ENCODE measurements around the gene SSPN.

SSPN gene

DNA sequence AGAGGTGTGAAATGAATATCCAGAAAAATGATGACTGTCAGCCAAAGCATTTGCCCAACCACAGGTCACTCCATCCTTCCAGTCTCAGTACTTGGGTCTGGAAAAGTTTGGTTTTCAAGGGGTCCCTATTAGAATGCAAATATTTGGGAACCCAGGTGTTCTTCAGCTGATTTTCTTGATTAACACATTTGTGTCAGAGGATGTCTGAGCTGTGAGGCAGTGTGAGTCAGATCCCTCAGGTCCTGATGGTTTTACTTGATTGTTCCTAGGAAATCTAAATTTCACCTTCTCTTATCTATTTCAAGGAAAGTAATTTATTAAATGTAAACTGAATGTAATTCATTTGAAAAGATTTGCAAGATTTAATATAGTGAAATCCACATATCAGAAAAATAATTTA lies 71.5 kb downstream of the SSPN start:
- DNase-seq (ENCODE audit: low read depth in 2 of 2), result no peak

DNA sequence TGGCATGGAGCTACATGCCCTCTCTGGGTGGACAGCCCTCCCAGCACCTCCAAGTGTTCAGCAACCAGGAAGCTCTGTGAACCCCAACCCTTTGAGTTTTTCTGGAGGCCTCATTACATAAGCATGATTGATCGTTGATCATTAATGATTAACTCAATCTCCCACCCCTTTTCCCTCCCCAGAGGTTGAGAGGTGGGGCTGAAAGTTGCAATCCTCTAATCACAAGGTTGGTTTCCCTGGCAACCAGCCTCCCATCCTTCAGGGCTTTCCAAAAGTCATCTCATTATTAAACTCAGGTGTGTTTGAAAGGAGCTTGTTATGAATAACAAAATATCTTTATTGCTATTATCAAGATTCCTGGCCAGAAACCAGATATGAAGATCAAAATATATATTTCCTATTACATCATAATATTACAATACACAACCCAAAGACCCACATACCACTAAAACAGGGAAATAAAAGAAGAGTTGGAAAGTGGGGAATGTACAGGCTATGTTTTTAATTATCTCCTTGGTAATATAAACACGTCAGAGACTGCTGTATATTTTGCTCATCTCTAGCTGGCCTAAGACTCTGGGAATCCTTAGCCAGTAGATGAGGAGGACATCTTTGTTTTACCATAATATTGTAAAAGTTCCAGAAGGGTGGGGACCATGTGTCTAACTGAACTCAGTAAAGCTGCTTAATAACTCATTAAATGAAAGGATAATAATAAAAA lies 73.6 kb downstream of the SSPN start:
- DNase-seq (ENCODE audit: low read depth in 2 of 2), result no peak

GRCh38 chr12:26269562-26270284 lies 74.3 kb downstream of the SSPN start:
- no peak for DNase-seq (ENCODE audit: low read depth in 2 of 2)

DNA sequence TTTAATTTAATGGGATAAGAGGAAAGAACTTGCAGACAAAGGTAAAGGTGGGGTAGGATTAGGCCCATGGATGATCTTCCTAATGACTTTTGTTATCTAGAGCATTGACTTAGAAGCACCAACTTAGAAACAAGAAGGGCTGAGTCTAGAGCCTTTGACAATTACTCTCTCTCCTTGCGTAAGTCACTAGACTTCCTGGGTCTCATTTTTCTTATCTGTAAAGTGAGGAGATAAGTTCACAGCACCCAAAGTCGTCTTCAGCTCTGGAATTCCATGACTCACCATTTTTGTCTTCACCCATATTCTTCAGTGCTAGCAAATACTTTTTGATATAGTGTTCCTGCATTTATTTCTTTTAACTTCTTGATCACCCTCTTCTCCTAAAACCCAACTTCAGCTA lies 75.7 kb downstream of the SSPN start:
- DNase-seq (ENCODE audit: low read depth in 2 of 2), result no peak

- DNase-seq (ENCODE audit: low read depth in 2 of 2), result no peak
These were observed 76.6 kb downstream of the SSPN start for GRCh38 chr12:26271889-26272492.

- no peak for DNase-seq (ENCODE audit: low read depth in 2 of 2)
These were observed 77.5 kb downstream of the SSPN start for GRCh38 chr12:26272851-26273250.

- DNase-seq (ENCODE audit: low read depth in 2 of 2), result no peak
These were observed 78.4 kb downstream of the SSPN start for GRCh38 chr12:26273811-26274210.

GRCh38 chr12:26274441-26275312 lies 79.3 kb downstream of the SSPN start:
- peak; percentile 7 to 29 for DNase-seq (ENCODE audit: low read depth in 2 of 2)

DNA sequence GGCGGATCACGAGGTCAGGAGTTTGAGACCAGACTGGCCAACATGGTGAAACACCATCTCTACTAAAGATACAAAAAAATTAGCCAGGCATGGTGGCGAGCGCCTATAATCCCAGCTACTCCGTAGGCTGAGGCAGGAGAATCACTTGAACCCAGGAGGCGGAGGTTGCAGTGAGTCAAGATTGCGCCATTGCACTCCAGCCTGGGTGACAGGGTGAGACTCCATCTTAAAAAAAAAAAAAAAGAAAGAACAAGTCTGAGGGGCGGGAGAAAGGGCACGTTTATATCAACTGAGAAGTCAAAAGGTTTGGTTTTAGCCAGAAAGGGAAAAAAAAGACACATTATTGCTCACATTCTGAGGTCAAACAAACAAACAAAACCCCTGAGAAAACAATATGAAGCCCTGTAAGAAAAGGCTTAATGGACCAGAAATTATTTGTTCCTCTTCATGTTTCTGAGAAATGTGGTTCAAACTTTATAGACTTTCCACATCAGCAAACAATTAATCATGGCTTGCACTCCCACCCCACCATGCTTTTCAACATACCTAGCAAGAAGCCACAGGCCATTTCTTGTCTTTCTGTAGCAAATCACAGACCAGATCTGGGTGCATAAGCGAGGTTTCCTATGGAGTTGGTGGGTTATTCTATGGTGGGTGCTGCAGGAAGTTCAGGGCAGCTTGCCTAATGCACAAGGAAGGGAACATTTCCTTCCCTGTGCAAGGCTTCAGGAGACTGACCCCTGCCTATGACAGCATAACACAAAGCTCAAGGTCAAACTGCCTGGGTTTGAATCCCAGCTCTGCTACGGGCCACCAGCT lies 80.1 kb downstream of the SSPN start:
- no peak for DNase-seq (ENCODE audit: low read depth in 2 of 2)

- no peak for DNase-seq (ENCODE audit: low read depth in 2 of 2)
These were observed 81.3 kb downstream of the SSPN start for GRCh38 chr12:26276709-26277108.

- no peak for DNase-seq (ENCODE audit: low read depth in 2 of 2)
These were observed 82.3 kb downstream of the SSPN start for GRCh38 chr12:26277506-26278246.

DNA sequence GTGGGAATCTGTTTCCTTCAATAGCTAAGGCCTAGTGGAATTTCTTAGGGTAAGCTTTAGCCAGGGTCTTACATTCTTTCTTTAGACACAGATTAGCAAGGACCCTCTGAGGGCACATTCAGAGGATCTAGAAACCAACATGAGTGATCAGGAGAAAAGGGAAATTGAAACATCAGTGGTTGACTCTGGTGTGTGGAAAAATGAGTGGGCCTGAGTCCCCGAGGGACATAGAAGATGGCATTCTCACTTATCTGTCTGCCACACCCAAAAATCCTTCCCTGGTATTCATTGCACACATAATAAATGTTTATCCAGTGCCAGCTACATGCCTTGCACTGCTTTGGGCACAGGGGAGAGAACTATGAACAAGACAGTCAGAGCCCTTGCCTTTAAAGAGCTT lies 82.9 kb downstream of the SSPN start:
- no peak for DNase-seq (ENCODE audit: low read depth in 2 of 2)

DNA sequence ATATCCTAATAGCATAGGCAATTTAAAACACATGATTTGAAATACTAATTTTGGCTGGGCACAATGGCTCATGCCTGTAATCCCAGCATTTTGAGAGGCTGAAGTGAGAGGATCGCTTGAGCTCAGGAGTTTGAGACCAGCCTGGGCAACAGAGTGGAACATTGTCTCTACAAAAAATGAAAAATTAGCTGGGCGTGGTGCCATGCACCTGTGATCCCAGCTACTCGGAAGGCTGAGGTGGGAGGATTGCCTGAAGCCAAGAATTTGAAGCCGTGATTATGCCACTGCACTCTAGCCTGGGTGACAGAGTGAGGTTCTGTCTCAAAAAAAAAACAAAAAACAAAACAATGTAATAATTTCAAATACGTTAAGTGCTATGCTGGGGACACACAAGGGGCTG lies 83.3 kb downstream of the SSPN start:
- no peak for DNase-seq (ENCODE audit: low read depth in 2 of 2)

DNA sequence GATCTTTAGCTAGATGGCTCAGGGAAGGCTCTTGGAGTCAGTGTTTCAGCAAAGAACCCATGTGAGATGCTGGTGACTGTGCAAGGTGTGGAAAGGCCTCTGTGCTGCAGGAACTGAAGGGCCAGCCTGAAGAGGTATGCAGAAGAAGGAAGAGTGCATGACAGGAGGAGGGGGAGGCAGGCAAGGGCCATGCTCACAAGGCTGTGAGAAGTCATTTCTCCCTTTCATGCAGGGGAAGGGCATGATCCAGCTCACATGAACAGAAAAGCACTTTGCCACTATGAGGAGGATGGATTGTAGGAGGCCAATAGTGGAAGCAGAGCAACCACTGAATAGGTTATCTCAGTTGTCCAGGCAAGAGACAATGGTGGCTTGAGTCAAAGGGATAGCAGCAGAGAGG lies 83.7 kb downstream of the SSPN start:
- no peak for DNase-seq (ENCODE audit: low read depth in 2 of 2)

GRCh38 chr12:26279908-26280307 lies 84.5 kb downstream of the SSPN start:
- DNase-seq (ENCODE audit: low read depth in 2 of 2), result no peak

DNA sequence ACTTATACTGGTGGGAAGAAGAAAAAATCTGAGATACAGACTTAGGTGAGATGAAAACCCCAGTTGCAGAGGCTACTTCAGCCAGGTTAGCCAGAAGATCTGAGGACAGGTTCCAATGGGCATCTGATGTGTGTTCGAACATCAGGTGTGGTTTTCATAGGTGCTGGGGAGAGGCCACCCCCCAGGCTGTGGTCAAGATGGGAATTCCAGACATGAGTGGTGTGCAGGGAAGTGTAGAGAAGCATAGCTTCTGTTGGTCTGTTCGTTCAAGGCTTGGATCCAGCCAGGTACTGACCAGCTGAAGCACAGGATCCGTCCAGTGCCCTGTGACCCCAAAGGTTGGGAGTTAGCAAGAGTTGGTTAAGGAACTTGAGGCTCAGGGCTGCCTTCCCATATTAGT lies 85.5 kb downstream of the SSPN start:
- DNase-seq (ENCODE audit: low read depth in 2 of 2), result no peak

DNA sequence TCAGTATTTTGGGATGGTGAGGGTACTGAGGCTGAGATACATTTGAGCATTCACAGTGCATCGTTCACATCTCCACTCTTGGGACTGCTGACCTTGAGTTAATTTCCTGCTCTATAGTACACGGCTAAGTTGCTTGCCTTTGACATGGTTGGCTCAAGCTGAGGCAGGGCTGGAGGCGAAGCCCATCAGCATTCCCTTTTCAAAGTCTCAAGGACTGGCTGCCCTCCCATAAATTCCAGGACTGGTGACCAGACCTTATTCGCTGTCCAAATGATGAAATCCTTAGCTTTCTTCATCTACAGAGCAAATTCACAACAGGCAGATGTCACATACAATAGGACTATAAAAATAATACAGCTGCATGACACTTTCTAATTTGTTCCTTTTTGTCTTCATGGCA lies 85.9 kb downstream of the SSPN start:
- DNase-seq (ENCODE audit: low read depth in 2 of 2), result no peak

DNA sequence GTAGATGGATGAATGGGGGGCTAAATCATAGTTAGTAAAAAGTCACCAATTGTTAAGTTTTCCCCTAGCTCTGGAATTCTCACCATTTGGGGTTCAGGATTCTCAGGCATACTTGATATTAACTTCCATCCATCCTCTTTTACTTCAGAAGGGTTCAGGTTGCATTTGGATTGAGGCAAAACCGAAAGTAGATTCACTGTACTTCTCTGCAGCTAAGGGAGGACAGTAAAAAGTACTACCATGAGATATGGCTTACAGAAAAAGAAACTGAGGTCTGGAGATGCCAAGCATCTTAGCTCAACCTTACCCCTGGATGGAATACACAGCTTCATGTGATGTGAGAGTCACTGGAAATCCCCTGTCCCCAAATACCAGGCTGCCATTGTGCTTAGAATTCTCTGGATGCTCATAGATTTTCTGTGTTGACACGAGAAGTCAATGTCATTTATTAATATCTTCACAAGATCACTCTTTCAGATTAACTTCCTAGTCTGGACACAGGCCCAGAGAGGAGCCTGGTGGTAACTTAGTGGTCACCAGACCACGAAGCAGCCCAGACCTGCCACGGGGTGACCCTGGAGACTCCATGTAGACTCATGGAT lies 87.1 kb downstream of the SSPN start:
- DNase-seq (ENCODE audit: low read depth in 2 of 2), result no peak

DNA sequence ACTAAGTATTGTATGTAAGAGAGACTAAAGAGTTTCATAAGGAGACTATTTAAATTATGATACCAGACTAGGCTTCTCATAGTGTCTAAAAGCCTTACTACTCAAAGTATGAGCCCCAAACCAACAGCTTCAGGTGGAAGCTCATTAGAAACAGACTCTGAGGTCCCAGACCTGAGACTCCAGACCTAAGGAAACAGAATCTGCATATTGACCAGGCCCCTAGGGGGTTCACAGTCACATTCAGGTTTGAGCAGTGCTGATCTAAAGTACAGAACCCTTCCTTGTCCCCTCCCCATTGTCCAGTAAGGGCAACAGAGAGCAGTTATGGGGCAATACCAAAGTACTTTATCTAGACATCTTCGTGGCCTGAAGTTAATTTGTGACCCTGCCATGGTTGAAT lies 87.7 kb downstream of the SSPN start:
- no peak for DNase-seq (ENCODE audit: low read depth in 2 of 2)

GRCh38 chr12:26283617-26284016 lies 88.2 kb downstream of the SSPN start:
- no peak for DNase-seq (ENCODE audit: low read depth in 2 of 2)
